Activated naive CD8-positive, alpha-beta T cell treated with anti-CD3 and anti-CD28 coated beads, Interleukin-2, amount 50 U/mL, for 24 hours (primary cell): ENCODE measurements around the gene IMPDH2.
A peak's percentile ranks its signal among the peaks of the same experiment; 100 is the strongest.
"Not testable (repeated sequence)": the region's sequence is repeated elsewhere in the genome, so short reads cannot be mapped to it uniquely, and the experiment has no call there.

Source experiments
- ATAC-seq: fragments of 150-1000 bp; cut with Tn5 transposase; one replicate; pipeline ENCODE4 v1.10.0; 2021
- DNase-seq: peaks from one replicate; pipeline ENCODE4 v3.0.0; 2021
- H3K27ac Mint-ChIP-seq: one replicate; pipeline ENCODE4 v1.8.0; 2021; ENCODE audit warnings: mild to moderate bottlenecking, mixed read lengths
- H3K27me3 Mint-ChIP-seq: one replicate; pipeline ENCODE4 v1.8.0; 2021; ENCODE audit warnings: mixed read lengths
- H3K36me3 Mint-ChIP-seq: one replicate; pipeline ENCODE4 v1.8.0; 2021; ENCODE audit warnings: low read depth, mixed read lengths
- H3K4me1 Mint-ChIP-seq: one replicate; pipeline ENCODE4 v1.8.0; 2021; ENCODE audit warnings: mixed read lengths
- H3K4me3 Mint-ChIP-seq: one replicate; pipeline ENCODE4 v1.8.0; 2021; ENCODE audit warnings: mild to moderate bottlenecking, moderate library complexity, mixed read lengths
- H3K9me3 Mint-ChIP-seq: one replicate; pipeline ENCODE4 v1.8.0; 2021; ENCODE audit warnings: mixed read lengths

The IMPDH2 gene

DNA sequence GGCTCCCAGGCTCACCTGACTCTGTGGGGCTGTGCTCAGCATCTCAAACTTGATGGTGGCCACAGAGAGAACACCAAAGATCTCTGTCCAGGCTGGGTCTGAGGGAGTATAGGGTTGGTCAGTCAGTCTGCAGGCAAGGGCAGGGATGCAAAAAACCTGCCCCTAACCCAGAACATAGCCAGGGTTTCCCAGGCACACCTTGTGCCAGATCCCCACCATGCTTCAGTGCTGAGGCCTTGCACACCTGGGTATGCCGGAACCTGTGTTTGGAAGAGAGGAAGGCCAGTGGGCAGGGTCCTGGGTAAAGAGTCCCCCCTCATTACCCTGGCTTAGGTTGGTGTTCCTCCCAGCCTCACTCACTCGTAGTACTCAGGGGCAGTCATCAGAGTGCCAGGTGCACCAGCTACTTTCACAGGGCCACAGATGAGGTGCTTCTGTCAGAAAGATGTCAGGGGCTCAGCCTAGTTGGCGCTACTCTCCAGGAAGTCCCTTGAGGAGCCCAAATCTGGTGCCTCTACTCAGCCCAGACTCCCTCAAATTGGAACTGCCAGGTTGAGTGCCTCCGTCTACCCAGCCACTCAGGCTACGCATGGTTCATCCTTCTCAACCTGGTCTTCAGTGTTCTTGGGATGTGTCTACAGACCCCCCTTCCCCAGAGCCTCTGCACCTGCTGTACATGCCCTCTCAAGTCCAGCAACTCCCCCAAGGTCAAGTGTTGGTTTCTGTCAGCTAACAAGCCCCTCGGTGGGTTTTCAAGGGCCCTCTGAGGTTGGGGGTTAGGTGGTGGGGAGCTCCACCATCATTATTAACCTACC lies 12.6 kb downstream of the IMPDH2 start:
- DNase-seq (no peak), ATAC-seq (no peak)
- no peaks in the 10 kb centered on the region for H3K27me3 Mint-ChIP-seq
- H3K9me3 Mint-ChIP-seq = no peaks in the 10 kb centered on the region
- peaks cover 29% of the 10 kb centered on the region for H3K4me1 Mint-ChIP-seq
- peak overlapping the region; percentile 96 for H3K4me3 Mint-ChIP-seq
- peaks cover 23% of the 10 kb centered on the region for H3K36me3 Mint-ChIP-seq
- H3K27ac Mint-ChIP-seq = no peak overlapping the region

DNA sequence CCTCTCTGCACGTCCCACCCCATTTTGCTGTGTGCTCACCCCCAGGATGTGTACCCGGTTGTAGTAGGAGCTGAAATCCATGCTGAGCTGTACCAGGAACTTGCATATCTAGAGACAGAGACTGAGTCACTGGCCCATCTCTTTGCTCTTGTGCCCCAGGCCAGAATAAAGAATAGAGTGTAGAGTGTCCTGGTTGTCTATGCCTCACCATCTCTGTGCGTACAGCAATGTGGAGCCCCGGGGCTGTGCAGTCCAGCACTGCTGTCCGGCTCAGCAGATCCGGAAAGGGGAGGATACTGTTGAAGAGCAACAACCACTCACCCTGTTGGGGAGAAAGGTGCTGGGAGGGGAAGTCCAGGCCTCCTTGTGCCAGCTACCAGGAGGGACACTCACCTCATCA lies 13.4 kb downstream of the IMPDH2 start:
- Mint-ChIP-seq H3K36me3 (peaks cover 21% of the 10 kb centered on the region), H3K4me3 (no peak overlapping the region), H3K9me3 (no peaks in the 10 kb centered on the region), H3K4me1 (peaks cover 27% of the 10 kb centered on the region), H3K27ac (no peak overlapping the region), H3K27me3 (no peaks in the 10 kb centered on the region)
- ATAC-seq (no peak), DNase-seq (no peak)

DNA sequence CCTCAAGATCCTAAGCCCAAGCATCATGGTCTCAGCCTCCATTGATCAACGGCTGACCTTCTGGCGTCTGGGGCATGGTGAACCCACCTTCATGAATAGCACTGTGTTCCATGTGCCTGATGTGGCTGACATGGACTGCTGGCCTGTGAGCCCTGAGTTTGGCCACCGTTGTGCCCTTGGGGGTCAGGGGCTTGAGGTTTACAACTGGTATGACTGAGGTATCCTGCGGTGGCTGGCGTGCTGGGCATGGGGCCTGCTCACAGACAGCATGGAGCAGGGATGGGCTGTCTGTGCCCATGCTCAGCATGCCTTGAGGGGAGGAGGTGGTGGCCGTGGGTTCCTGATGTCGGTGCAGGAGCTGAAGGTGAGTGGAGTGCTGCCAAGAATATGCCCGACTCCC lies 14.1 kb downstream of the IMPDH2 start:
- Mint-ChIP-seq H3K4me3 (no peak overlapping the region), H3K27ac (no peak overlapping the region), H3K4me1 (peaks cover 23% of the 10 kb centered on the region), H3K27me3 (no peaks in the 10 kb centered on the region), H3K36me3 (peaks cover 21% of the 10 kb centered on the region), H3K9me3 (no peaks in the 10 kb centered on the region)
- DNase-seq (no peak), ATAC-seq (no peak)

DNA sequence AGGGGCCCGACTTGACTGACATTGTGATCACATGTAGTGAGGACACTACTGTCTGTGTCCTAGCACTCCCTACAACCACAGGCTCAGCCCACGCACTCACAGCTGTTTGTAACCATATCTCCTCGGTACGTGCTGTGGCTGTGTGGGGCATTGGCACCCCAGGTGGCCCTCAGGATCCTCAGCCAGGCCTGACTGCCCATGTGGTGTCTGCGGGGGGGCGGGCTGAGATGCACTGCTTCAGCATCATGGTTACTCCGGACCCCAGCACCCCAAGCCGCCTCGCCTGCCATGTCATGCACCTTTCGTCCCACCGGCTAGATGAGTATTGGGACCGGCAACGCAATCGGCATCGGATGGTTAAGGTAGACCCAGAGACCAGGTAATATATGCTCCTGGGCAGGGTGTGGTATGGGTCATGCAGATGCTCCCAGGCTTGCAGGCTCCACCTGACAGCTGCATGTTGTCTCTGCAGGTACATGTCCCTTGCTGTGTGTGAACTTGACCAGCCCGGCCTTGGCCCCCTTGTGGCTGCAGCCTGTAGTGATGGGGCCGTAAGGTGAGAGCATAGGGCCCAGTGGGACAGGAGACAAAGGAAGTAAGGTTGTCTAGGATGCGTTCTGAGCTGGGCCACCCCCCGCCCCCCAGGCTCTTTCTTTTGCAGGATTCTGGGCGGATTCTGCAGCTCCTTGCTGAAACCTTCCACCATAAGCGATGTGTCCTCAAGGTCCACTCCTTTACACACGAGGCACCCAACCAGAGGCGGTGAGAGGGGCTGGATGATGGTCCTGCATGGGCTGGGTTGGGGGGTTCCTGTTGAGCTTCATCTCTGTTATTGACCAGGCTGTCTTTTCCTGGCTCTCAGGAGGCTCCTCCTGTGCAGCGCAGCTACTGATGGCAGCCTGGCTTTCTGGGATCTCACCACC lies 15.2 kb downstream of the IMPDH2 start:
- H3K4me3 Mint-ChIP-seq = no peak overlapping the region
- ATAC-seq (peak; percentile 33), DNase-seq (peak; percentile 62)
- peaks cover 24% of the 10 kb centered on the region for H3K36me3 Mint-ChIP-seq
- peaks cover 17% of the 10 kb centered on the region for H3K4me1 Mint-ChIP-seq
- H3K27ac Mint-ChIP-seq = no peak overlapping the region
- no peaks in the 10 kb centered on the region for H3K27me3 Mint-ChIP-seq
- no peaks in the 10 kb centered on the region for H3K9me3 Mint-ChIP-seq

DNA sequence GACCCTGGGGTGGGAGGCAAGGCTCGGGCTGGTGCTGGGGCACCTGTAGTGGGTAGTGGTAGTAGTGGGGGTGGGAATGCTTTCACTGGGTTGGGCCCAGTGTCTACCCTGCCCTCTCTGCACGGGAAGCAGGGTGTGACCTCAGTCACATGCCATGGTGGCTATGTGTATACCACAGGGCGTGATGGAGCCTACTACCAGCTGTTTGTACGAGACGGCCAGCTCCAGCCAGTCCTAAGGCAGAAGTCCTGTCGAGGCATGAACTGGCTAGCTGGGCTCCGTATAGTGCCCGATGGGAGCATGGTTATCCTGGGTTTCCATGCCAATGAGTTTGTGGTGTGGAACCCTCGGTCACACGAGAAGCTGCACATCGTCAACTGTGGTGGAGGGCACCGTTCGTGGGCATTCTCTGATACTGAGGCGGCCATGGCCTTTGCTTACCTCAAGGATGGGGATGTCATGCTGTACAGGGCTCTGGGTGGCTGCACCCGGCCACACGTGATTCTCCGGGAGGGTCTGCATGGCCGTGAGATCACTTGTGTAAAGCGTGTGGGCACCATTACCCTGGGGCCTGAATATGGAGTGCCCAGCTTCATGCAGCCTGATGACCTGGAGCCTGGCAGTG lies 16.0 kb downstream of the IMPDH2 start:
- peaks cover 24% of the 10 kb centered on the region for H3K36me3 Mint-ChIP-seq
- peaks cover 17% of the 10 kb centered on the region for H3K4me1 Mint-ChIP-seq
- H3K27ac Mint-ChIP-seq = no peak overlapping the region
- ATAC-seq (no peak), DNase-seq (no peak)
- H3K4me3 Mint-ChIP-seq = no peak overlapping the region
- no peaks in the 10 kb centered on the region for H3K9me3 Mint-ChIP-seq
- no peaks in the 10 kb centered on the region for H3K27me3 Mint-ChIP-seq

DNA sequence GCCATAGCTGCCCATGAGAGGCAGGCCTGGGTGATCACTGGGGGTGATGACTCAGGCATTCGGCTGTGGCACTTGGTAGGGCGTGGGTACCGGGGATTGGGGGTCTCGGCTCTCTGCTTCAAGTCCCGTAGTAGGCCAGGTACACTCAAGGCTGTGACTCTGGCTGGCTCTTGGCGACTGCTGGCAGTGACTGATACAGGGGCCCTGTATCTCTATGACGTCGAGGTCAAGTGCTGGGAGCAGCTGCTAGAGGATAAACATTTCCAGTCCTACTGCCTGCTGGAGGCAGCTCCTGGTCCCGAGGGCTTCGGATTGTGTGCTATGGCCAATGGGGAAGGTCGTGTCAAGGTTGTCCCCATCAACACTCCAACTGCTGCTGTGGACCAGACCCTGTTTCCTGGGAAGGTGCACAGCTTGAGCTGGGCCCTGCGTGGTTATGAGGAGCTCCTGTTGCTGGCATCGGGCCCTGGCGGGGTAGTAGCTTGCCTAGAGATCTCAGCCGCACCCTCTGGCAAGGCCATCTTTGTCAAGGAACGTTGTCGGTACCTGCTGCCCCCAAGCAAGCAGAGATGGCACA lies 16.7 kb downstream of the IMPDH2 start:
- H3K27me3 Mint-ChIP-seq = no peaks in the 10 kb centered on the region
- H3K36me3 Mint-ChIP-seq = peaks cover 28% of the 10 kb centered on the region
- DNase-seq = no peak
- peaks cover 20% of the 10 kb centered on the region for H3K4me1 Mint-ChIP-seq
- no peak overlapping the region for H3K4me3 Mint-ChIP-seq
- no peak overlapping the region for H3K27ac Mint-ChIP-seq
- no peak for ATAC-seq
- no peaks in the 10 kb centered on the region for H3K9me3 Mint-ChIP-seq

DNA sequence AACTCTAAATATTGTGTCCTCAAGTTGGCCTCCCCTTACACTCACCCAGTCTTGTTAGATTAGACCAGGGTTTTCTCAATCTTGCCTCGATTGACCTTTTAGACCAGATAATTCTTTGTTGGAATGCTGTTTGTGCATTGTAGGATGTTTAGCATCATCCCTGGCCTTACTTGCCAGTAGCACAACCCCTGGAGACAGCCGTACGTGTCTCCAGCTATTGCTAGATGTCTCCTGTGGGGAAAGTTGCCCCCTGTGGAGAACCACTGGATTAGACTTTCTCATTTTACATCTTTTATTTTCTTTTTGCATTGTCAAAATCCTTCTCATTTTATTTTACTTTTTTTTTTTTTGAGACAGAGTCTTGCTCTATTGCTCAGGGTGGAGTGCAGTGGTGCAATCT lies 19.8 kb downstream of the IMPDH2 start:
- Mint-ChIP-seq H3K27ac (no peak overlapping the region), H3K4me1 (peaks cover 17% of the 10 kb centered on the region), H3K4me3 (peak overlapping the region; percentile 99), H3K27me3 (no peaks in the 10 kb centered on the region), H3K9me3 (no peaks in the 10 kb centered on the region), H3K36me3 (peaks cover 18% of the 10 kb centered on the region)
- DNase-seq (no peak), ATAC-seq (no peak)

DNA sequence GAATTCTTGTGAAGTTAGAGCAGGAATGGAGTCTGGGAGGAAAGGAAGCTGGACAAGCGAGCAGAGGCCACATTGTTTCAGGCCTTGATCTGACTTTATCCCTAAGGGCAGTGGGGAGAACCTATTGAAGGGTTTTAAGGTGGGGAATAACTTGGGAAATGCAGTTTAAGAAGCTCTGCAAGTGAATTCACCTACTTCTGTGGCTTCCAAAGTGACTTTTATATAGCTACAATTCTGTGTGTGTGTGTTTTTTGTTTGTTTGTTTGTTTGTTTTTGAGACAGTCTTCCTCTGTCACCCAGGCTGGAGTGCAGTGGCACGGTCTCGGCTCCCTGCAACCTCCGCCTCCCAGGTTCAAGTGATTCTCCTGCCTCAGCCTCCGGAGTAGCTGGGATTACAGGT lies 20.6 kb downstream of the IMPDH2 start:
- peaks cover 18% of the 10 kb centered on the region for H3K36me3 Mint-ChIP-seq
- H3K27me3 Mint-ChIP-seq, H3K9me3 Mint-ChIP-seq, DNase-seq, ATAC-seq: not testable (repeated sequence)
- H3K4me1 Mint-ChIP-seq = peaks cover 17% of the 10 kb centered on the region
- H3K4me3 Mint-ChIP-seq = peak overlapping the region; percentile 99
- peak overlapping the region; percentile 99 for H3K27ac Mint-ChIP-seq

DNA sequence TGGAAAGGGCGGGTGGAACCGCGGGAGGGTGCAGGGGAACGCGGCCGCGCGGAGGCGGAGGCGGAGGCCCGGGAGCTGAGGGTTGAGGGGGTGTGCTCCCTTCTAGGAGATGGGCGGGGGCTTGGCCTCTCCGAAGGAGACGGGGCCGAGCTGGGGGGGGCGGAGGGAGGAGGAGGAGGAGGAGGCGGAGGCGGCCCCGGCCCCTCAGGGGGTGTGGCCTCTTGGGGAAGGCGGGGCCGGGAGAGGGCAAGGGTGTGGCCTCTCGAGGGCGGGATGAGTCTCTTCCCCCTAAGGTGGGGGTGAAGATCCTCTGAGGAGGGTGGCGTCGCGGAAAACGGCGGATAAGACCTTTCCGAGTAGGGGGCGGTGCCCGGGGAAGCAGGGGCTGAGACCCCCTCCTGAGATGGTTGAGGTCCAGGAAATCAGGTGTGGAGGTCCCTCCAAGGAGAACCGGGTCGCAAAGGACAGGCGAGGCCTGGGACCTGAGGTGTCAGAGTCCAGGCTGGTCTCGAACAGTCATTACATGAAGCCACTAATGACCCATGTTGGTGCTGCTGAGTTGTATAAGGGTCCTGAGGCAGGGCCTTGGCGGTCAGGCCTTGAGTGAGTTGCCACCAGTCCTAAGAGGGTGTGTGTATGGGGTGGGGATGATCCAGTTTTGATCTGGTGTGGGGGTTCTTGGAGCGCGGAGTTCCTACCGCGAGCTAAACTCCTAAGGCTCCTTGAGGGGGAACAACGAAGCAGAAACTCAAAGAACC lies 21.2 kb downstream of the IMPDH2 start:
- peak overlapping the region; percentile 99 for H3K27ac Mint-ChIP-seq
- no peaks in the 10 kb centered on the region for H3K9me3 Mint-ChIP-seq
- peak overlapping the region; percentile 99 for H3K4me3 Mint-ChIP-seq
- peaks cover 18% of the 10 kb centered on the region for H3K36me3 Mint-ChIP-seq
- H3K4me1 Mint-ChIP-seq = peaks cover 17% of the 10 kb centered on the region
- H3K27me3 Mint-ChIP-seq = no peaks in the 10 kb centered on the region
- ATAC-seq (peak; percentile 55), DNase-seq (peak; percentile 89)

DNA sequence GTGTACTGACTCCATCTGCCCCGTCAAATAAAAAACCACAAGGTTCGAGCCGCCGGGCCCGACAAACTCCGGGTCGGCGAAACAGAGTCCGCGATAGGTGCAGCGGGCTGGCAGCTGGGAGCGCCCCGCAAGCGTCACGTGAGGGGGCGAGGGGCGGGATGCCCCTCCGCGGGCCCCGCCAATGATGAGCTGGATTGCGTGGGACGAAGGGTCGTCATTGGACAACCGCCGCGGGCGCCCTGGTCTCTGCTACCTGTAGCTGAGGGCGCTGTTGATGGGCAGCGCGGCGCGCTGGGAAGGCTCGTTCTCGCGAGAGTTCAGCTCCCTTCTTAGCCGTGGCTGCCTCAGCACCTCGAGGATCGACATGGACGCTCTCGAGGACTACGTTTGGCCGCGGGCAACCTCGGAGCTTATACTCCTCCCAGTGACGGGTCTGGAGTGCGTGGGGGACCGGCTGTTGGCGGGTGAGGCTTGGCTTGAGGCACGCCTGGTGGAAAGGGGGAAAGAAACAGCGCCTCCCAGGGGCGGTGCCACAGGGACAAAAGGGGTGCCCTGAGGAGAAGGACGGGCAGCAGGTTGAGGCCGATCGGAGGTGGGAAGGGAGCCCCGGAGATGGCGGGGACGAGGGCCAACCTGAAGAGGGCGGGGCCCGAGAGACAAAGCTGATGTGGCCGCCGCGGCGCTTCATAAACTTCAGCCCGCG lies 22.0 kb downstream of the IMPDH2 start, which contains the start of gene WDR6:
Gene WDR6 (plus strand): TSS at position 324 of the 703 bp plus-strand sequence. CDS start 41 bp downstream, at position 365.
- peak; percentile 92 for ATAC-seq
- peak; percentile 97 for DNase-seq
- Mint-ChIP-seq H3K9me3 (no peaks in the 10 kb centered on the region), H3K27ac (peak within 1 kb of the TSS; percentile 99), H3K27me3 (no peaks in the 10 kb centered on the region), H3K4me3 (peak within 1 kb of the TSS; percentile 99), H3K4me1 (peaks cover 17% of the 10 kb centered on the region), H3K36me3 (peaks cover 15% of the 10 kb centered on the region)

DNA sequence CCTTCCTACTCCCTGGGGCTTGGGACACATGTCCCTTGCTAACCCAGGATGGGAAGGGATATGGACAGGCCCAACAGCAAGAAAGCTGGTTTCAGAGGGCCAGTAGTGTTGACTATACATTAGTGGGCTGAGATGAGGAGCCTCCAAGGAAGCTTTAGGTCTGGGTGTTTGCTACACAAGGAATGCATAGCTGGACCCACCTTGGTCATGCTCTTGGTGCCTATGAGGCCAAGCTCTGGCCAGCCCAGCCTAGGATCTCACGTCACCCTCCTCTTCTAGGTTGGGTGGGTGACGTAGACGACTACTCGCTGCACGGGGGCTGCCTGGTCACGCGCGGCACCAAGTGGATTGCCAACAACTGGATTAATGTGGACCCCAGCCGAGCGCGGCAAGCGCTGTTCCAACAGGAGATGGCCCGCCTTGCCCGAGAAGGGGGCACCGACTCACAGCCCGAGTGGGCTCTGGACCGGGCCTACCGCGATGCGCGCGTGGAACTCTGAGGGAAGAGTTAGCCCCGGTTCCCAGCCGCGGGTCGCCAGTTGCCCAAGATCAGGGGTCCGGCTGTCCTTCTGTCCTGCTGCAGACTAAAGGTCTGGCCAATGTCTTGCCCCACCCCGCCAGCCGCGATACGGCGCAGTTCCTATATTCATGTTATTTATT lies 22.7 kb downstream of the IMPDH2 start:
- Mint-ChIP-seq H3K27ac (peak overlapping the region; percentile 99), H3K36me3 (peaks cover 10% of the 10 kb centered on the region), H3K9me3 (no peaks in the 10 kb centered on the region), H3K4me1 (peaks cover 17% of the 10 kb centered on the region), H3K4me3 (peak overlapping the region; percentile 99), H3K27me3 (no peaks in the 10 kb centered on the region)
- ATAC-seq (no peak), DNase-seq (no peak)

DNA sequence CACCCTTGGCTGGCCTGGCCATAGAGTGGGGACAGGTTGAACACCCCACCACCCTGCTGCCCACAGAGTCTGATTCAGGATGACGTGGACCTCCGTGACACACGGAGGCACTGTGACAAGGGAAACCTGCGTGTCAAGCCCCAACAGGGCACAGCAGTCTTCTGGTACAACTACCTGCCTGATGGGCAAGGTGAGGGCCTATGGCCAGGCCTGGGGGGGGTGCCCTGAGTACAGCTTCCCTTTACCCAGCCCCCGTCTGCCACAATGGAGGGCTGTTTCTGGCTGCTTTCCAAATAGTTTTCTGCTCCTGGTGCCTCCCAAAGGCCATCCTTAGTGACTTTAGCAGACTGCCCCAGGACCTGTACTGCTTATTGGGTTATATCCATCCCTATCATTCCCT lies 23.2 kb downstream of the IMPDH2 start:
- peak overlapping the region; percentile 99 for H3K4me3 Mint-ChIP-seq
- no peak overlapping the region for H3K27ac Mint-ChIP-seq

DNA sequence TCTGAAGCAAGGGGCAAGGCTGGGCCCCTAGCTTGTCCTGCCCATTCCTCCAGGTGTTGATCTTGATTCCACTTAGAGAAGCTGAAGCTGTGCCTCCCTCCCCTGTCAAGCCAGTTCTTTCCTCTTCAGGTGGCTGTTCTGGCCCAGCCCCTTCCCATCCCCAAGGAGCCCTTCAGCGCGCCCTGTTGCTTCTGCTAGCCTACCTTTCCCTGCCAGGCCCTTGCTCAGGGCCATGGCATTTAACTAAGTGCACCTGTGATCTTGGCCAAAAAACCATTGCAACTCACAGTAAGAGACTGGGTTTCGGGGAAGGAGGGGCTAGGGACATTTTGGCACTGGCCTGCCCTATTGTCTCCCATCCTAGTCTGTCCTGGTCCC lies 23.9 kb downstream of the IMPDH2 start:
- no peak overlapping the region for H3K27ac Mint-ChIP-seq
- DNase-seq (no peak), ATAC-seq (no peak)
- H3K27me3 Mint-ChIP-seq = no peaks in the 10 kb centered on the region
- no peak overlapping the region for H3K4me3 Mint-ChIP-seq
- H3K4me1 Mint-ChIP-seq = peaks cover 17% of the 10 kb centered on the region
- H3K9me3 Mint-ChIP-seq = no peaks in the 10 kb centered on the region
- H3K36me3 Mint-ChIP-seq = peaks cover 10% of the 10 kb centered on the region

More for the DNA sequence above, 23.2 kb downstream of the IMPDH2 start:
- H3K36me3 Mint-ChIP-seq = peaks cover 10% of the 10 kb centered on the region
- DNase-seq (no peak), ATAC-seq (no peak)
- H3K4me1 Mint-ChIP-seq = peaks cover 17% of the 10 kb centered on the region
- H3K27me3 Mint-ChIP-seq = no peaks in the 10 kb centered on the region
- H3K9me3 Mint-ChIP-seq = no peaks in the 10 kb centered on the region
